Liver (tissue), 9 donors: ENCODE data around the gene CLTC. TPM values are rescaled to one million over a fixed set of nuclear protein-coding genes. Genes with fewer than 3 reads are reported as not detected.

ENCODE experiments used
- DNase-seq: peaks from one replicate; pipeline ENCODE4 v3.0.0-alpha.2; 2017; ENCODE audit warnings: low spot score
- H3K27ac ChIP-seq, 2 donors: one replicate each; pipeline ENCODE4 v1.7.0; 2013; ENCODE audit warnings: inconsistent platforms in 2 of 2, low read length in 2 of 2, control low read depth in 1 of 2, low read depth in 1 of 2, mild to moderate bottlenecking in 1 of 2
- H3K27me3 ChIP-seq, 4 donors: one replicate each; pipeline versions ENCODE4 v1.6.1 to v1.7.0; 2013; ENCODE audit warnings: low read length in 3 of 4, inconsistent platforms in 1 of 4, mild to moderate bottlenecking in 1 of 4, moderate library complexity in 1 of 4; ENCODE audit not compliant: control insufficient read depth in 4 of 4, insufficient read depth in 4 of 4
- H3K36me3 ChIP-seq, 4 donors: one replicate each; pipeline versions ENCODE4 v1.6.1 to v1.7.0; 2013; ENCODE audit warnings: low read length in 3 of 4, mild to moderate bottlenecking in 3 of 4, low read depth in 1 of 4, moderate library complexity in 1 of 4; ENCODE audit not compliant: control insufficient read depth in 4 of 4, insufficient read depth in 3 of 4
- H3K4me1 ChIP-seq, 4 donors: one replicate each; pipeline versions ENCODE4 v1.6.1 to v1.7.0; 2013; ENCODE audit warnings: low read length in 3 of 4, mild to moderate bottlenecking in 3 of 4, moderate library complexity in 1 of 4; ENCODE audit not compliant: control insufficient read depth in 4 of 4, insufficient read depth in 4 of 4
- H3K4me3 ChIP-seq, 3 donors: one replicate each; pipeline versions ENCODE4 v1.6.1 to v1.7.0; 2013; ENCODE audit warnings: low read length in 3 of 3, control low read depth in 1 of 3, low read depth in 1 of 3, mild to moderate bottlenecking in 1 of 3
- H3K9ac ChIP-seq, 2 donors: one replicate each; pipeline ENCODE4 v1.7.0; 2013; ENCODE audit warnings: low read length in 2 of 2, mild to moderate bottlenecking in 2 of 2, moderate library complexity in 2 of 2, control low read depth in 1 of 2, low read depth in 1 of 2
- H3K9me3 ChIP-seq, 4 donors: one replicate each; pipeline versions ENCODE4 v1.6.1 to v1.7.0; 2013; ENCODE audit warnings: low read length in 3 of 4; ENCODE audit not compliant: control insufficient read depth in 4 of 4
- EGR1 ChIP-seq, 2 donors: IDR thresholded peaks; 2 replicates each; pipeline ENCODE4 v1.6.1; 2016 to 2018; ENCODE audit warnings: antibody characterized with exemption in 2 of 2, low read depth in 2 of 2
- FOXA1 ChIP-seq: IDR thresholded peaks from 2 replicates; pipeline ENCODE4 v1.6.1; 2016; ENCODE audit warnings: antibody characterized with exemption
- FOXA2 ChIP-seq: IDR thresholded peaks from 2 replicates; pipeline ENCODE4 v1.6.1; 2016; ENCODE audit warnings: antibody characterized with exemption
- GABPA ChIP-seq, 2 donors: IDR thresholded peaks in 1 of 2; conservative IDR thresholded peaks in 1 of 2; 2 replicates each; pipeline ENCODE4 v1.6.1; 2016; ENCODE audit warnings: antibody characterized with exemption in 2 of 2, mild to moderate bottlenecking in 1 of 2, moderate library complexity in 1 of 2
- HNF4A ChIP-seq, 2 donors: conservative IDR thresholded peaks; 2 replicates each; pipeline ENCODE4 v1.6.1; 2016; ENCODE audit warnings: antibody characterized with exemption in 2 of 2, mild to moderate bottlenecking in 2 of 2
- HNF4G ChIP-seq: IDR thresholded peaks from 2 replicates; pipeline ENCODE4 v1.6.1; 2016; ENCODE audit warnings: antibody characterized with exemption
- JUND ChIP-seq, 2 donors: IDR thresholded peaks; 2 replicates each; pipeline ENCODE4 v1.6.1; 2016; ENCODE audit warnings: antibody characterized with exemption in 2 of 2
- NR2F2 ChIP-seq: IDR thresholded peaks from 2 replicates; pipeline ENCODE4 v1.6.1; 2016; ENCODE audit warnings: antibody characterized with exemption
- RAD21 ChIP-seq, 2 donors: IDR thresholded peaks; 2 replicates each; pipeline ENCODE4 v1.6.1; 2016; ENCODE audit warnings: antibody characterized with exemption in 2 of 2, mild to moderate bottlenecking in 2 of 2
- RXRA ChIP-seq, 2 donors: IDR thresholded peaks; 2 replicates each; pipeline ENCODE4 v1.6.1; 2017 to 2018; ENCODE audit warnings: antibody characterized with exemption in 2 of 2, mild to moderate bottlenecking in 1 of 2
- SP1 ChIP-seq: IDR thresholded peaks from 2 replicates; pipeline ENCODE4 v1.6.1; 2018; ENCODE audit warnings: antibody characterized with exemption, mild to moderate bottlenecking
- TAF1 ChIP-seq: conservative IDR thresholded peaks from 2 replicates; pipeline ENCODE4 v1.6.1; 2016; ENCODE audit warnings: antibody characterized with exemption, mild to moderate bottlenecking
- YY1 ChIP-seq: IDR thresholded peaks from 2 replicates; pipeline ENCODE4 v1.6.1; 2016; ENCODE audit warnings: antibody characterized with exemption, mild to moderate bottlenecking
- WGBS: extraction: QIAGEN DNeasy Blood & Tissue Kit; methylation state at CpG from one replicate; pipeline ENCODE4 v1.1.7; 2013; 5-methylcytosine and 5-hydroxymethylcytosine counted together
- polyA plus RNA-seq, 2 donors: library from polyadenylated mRNA; stranded (reverse) in 1 of 2; unstranded in 1 of 2; fragments of 200-250 nt in 1 of 2; fragments of >200 nt in 1 of 2; fragmentation: Nextera tagmentation in 1 of 2; extraction: Ambion mirVana in 1 of 2; gene quantifications; one replicate each; pipeline versions ENCODE4 v1.2.1 to v1.2.3, GENCODE V29; 2013 to 2015
- total RNA-seq, 2 donors: library from RNA; depleted of rRNA; stranded (reverse); fragments of >200 nt; gene quantifications; one replicate each; pipeline ENCODE4 v1.2.3, GENCODE V29; 2014
- TF ChIP-seq, protein P1 (sequence below): IDR thresholded peaks from 2 replicates; pipeline ENCODE4 v1.6.1; 2016; ENCODE audit warnings: antibody characterized with exemption
- TF ChIP-seq, protein P2 (sequence below): IDR thresholded peaks from 2 replicates; pipeline ENCODE4 v1.6.1; 2016; ENCODE audit warnings: antibody characterized with exemption, mild to moderate bottlenecking
- TF ChIP-seq, protein P3 (sequence below): fragments of 150-350 bp; IDR thresholded peaks from 2 replicates; pipeline ENCODE4 v1.5.1; 2017; ENCODE audit warnings: improper control_type of control experiment, low read depth, low read length; ENCODE audit not compliant: missing input control
- TF ChIP-seq, protein P4 (sequence below): IDR thresholded peaks from 2 replicates; pipeline ENCODE4 v1.6.1; 2016; ENCODE audit warnings: antibody characterized with exemption
- donor health status: healthy.
- donor health status: healthy.
- donor health status: healthy.
- donor health status: healthy.
- donor health status: healthy.

The CLTC gene
- total and polyA plus RNA-seq, 4 donors = 59.9 to 282 (median 172) TPM

DNA sequence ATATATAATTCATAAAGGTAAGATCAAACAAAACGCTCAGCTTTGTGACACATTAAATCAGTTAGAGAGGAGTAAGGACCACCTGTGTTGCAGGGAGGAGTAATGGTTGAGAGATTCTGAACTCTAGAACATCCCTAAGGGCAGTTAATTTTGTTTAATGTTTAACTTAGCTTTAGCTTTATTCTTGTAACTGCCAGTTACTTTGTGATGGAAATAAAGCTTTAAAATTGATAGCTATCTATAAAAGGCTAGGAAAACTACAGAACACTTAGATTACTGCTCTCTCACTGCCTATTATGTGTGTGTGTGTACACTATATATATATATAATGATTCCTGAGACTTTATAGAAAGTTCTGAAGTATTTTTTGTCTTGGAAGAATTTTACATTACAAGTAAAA lies 49.7 kb downstream of the CLTC start:
- Histone ChIP-seq H3K4me3 (no peak overlapping the region), H3K27ac (no peak overlapping the region), H3K27me3 (no peaks in the 10 kb centered on the region), H3K4me1 (no peaks in the 10 kb centered on the region), H3K36me3 (peaks cover 3 to 72% (median 64%) of the 10 kb centered on the region in 4 donors), H3K9ac (no peak overlapping the region), H3K9me3 (no peaks in the 10 kb centered on the region)
- 68% methylated on average over 1 of the region's 1 CpG for WGBS
- TF ChIP-seq EGR1 (IDR thresholded peaks at IDR 0.05; ENCODE audit: low read depth in 2 of 2) = no peak
- no peak for TF ChIP-seq FOXA2
- no peak for TF ChIP-seq SP1
- TF ChIP-seq RAD21 (IDR thresholded peaks at IDR 0.05) = no peak
- TF ChIP-seq TAF1 = no peak
- no peak for DNase-seq

DNA sequence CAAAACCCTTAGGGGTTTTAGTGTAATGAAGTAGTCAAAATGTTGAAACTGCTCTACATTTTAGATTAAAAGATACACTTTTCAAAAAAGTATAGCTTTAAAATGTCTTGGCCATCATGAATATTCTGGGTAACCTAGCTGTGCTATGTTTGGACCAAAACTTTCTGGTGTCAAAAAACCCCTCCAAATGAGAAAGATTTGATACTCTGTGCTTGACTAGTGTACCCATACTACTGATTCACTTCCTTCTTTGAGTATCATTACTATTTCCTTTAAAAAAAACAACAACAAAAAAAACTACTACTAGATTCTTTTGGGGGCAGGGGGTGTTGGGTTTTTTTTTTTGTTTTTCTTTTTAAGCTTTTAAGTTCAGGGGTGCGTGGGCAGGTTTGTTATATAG lies 50.2 kb downstream of the CLTC start:
- Histone ChIP-seq H3K27ac (no peak overlapping the region), H3K27me3 (no peaks in the 10 kb centered on the region), H3K36me3 (peaks cover 3 to 72% (median 64%) of the 10 kb centered on the region in 4 donors), H3K4me1 (no peaks in the 10 kb centered on the region), H3K4me3 (no peak overlapping the region), H3K9ac (no peak overlapping the region), H3K9me3 (no peaks in the 10 kb centered on the region)
- 93% methylated on average over 1 of the region's 1 CpG for WGBS
- TF ChIP-seq SP1 = no peak
- TF ChIP-seq, protein P1, sequence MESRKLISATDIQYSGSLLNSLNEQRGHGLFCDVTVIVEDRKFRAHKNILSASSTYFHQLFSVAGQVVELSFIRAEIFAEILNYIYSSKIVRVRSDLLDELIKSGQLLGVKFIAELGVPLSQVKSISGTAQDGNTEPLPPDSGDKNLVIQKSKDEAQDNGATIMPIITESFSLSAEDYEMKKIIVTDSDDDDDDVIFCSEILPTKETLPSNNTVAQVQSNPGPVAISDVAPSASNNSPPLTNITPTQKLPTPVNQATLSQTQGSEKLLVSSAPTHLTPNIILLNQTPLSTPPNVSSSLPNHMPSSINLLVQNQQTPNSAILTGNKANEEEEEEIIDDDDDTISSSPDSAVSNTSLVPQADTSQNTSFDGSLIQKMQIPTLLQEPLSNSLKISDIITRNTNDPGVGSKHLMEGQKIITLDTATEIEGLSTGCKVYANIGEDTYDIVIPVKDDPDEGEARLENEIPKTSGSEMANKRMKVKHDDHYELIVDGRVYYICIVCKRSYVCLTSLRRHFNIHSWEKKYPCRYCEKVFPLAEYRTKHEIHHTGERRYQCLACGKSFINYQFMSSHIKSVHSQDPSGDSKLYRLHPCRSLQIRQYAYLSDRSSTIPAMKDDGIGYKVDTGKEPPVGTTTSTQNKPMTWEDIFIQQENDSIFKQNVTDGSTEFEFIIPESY = no peak
- no peak for TF ChIP-seq GABPA (IDR thresholded peaks at IDR 0.05 in 1 of 2, conservative IDR thresholded peaks at IDR 0.05 in 1 of 2)
- TF ChIP-seq, protein P2, sequence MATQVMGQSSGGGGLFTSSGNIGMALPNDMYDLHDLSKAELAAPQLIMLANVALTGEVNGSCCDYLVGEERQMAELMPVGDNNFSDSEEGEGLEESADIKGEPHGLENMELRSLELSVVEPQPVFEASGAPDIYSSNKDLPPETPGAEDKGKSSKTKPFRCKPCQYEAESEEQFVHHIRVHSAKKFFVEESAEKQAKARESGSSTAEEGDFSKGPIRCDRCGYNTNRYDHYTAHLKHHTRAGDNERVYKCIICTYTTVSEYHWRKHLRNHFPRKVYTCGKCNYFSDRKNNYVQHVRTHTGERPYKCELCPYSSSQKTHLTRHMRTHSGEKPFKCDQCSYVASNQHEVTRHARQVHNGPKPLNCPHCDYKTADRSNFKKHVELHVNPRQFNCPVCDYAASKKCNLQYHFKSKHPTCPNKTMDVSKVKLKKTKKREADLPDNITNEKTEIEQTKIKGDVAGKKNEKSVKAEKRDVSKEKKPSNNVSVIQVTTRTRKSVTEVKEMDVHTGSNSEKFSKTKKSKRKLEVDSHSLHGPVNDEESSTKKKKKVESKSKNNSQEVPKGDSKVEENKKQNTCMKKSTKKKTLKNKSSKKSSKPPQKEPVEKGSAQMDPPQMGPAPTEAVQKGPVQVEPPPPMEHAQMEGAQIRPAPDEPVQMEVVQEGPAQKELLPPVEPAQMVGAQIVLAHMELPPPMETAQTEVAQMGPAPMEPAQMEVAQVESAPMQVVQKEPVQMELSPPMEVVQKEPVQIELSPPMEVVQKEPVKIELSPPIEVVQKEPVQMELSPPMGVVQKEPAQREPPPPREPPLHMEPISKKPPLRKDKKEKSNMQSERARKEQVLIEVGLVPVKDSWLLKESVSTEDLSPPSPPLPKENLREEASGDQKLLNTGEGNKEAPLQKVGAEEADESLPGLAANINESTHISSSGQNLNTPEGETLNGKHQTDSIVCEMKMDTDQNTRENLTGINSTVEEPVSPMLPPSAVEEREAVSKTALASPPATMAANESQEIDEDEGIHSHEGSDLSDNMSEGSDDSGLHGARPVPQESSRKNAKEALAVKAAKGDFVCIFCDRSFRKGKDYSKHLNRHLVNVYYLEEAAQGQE = no peak
- TF ChIP-seq YY1 = no peak
- TF ChIP-seq, protein P3, sequence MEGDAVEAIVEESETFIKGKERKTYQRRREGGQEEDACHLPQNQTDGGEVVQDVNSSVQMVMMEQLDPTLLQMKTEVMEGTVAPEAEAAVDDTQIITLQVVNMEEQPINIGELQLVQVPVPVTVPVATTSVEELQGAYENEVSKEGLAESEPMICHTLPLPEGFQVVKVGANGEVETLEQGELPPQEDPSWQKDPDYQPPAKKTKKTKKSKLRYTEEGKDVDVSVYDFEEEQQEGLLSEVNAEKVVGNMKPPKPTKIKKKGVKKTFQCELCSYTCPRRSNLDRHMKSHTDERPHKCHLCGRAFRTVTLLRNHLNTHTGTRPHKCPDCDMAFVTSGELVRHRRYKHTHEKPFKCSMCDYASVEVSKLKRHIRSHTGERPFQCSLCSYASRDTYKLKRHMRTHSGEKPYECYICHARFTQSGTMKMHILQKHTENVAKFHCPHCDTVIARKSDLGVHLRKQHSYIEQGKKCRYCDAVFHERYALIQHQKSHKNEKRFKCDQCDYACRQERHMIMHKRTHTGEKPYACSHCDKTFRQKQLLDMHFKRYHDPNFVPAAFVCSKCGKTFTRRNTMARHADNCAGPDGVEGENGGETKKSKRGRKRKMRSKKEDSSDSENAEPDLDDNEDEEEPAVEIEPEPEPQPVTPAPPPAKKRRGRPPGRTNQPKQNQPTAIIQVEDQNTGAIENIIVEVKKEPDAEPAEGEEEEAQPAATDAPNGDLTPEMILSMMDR = no peak
- DNase-seq = no peak

DNA sequence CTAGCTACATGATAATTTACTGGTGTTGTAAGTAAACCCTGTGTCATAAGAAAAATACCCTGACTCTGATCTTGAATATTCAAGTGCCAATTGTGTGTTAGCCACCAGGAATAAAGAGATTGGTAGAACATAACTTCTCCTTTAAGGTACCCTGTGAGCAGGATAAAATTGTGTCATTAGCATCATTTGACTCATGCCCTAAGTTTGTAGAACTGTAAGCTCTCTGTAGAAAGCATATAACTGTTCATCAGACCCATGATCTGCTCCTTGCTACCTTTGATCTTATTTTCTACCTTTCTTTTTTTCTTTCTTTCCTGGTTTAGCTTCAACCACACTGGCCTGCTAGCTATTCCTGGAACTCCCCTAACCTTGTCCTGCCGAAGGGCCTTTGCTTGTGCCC lies 51.7 kb downstream of the CLTC start:
- no peaks in the 10 kb centered on the region for H3K9me3 ChIP-seq
- no peak overlapping the region for H3K9ac ChIP-seq
- WGBS = 96% methylated on average over 1 of the region's 1 CpG
- H3K4me1 ChIP-seq = no peaks in the 10 kb centered on the region
- no peak overlapping the region for H3K27ac ChIP-seq
- H3K27me3 ChIP-seq = no peaks in the 10 kb centered on the region
- DNase-seq = no peak
- H3K36me3 ChIP-seq = peaks cover 3 to 71% (median 64%) of the 10 kb centered on the region in 4 donors
- no peak overlapping the region for H3K4me3 ChIP-seq
- TF ChIP-seq NR2F2 = no peak
- no peak for TF ChIP-seq RXRA (IDR thresholded peaks at IDR 0.05)
- no peak for TF ChIP-seq FOXA1
- TF ChIP-seq YY1 = no peak
- no peak for TF ChIP-seq EGR1 (IDR thresholded peaks at IDR 0.05; ENCODE audit: low read depth in 2 of 2)
- no peak for TF ChIP-seq TAF1
- no peak for TF ChIP-seq JUND (IDR thresholded peaks at IDR 0.05)
- TF ChIP-seq HNF4A (conservative IDR thresholded peaks at IDR 0.05) = no peak
- TF ChIP-seq FOXA2 = no peak
- TF ChIP-seq HNF4G = no peak
- TF ChIP-seq, protein P3 = no peak
- TF ChIP-seq GABPA (IDR thresholded peaks at IDR 0.05 in 1 of 2, conservative IDR thresholded peaks at IDR 0.05 in 1 of 2) = no peak
- TF ChIP-seq, protein P4, sequence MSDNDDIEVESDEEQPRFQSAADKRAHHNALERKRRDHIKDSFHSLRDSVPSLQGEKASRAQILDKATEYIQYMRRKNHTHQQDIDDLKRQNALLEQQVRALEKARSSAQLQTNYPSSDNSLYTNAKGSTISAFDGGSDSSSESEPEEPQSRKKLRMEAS = no peak
- TF ChIP-seq RAD21 (IDR thresholded peaks at IDR 0.05) = no peak
